Measurements from ENCODE around the gene MACO1.

MACO1 gene

GRCh38 chr1:25478633-25479032 lies 47.9 kb downstream of the MACO1 start:
- no peak overlapping the region for H3K9ac ChIP-seq (ENCODE audit: low read length)
- H2AFZ ChIP-seq (ENCODE audit: low read length) = no peak overlapping the region
- H3K4me1 ChIP-seq (ENCODE audit: insufficient read depth, low read length, severe bottlenecking) = peaks cover 12% of the 10 kb centered on the region
- H4K20me1 ChIP-seq (ENCODE audit: insufficient read depth, low read length) = no peaks in the 10 kb centered on the region
- H3K4me3 ChIP-seq (ENCODE audit: low read depth, low read length, poor library complexity, severe bottlenecking) = no peak overlapping the region
- no peaks in the 10 kb centered on the region for H3F3A ChIP-seq (ENCODE audit: insufficient read depth, low read length)
- H3K27me3 ChIP-seq (ENCODE audit: insufficient read depth, low read length) = no peaks in the 10 kb centered on the region
- no peaks in the 10 kb centered on the region for H3K9me2 ChIP-seq (ENCODE audit: low read depth, low read length)
- no peaks in the 10 kb centered on the region for H3K9me3 ChIP-seq (ENCODE audit: low read length)
- H3K79me2 ChIP-seq (ENCODE audit: insufficient read depth, low read length) = no peaks in the 10 kb centered on the region
- no peak overlapping the region for H3K4me2 ChIP-seq (ENCODE audit: low read length)
- H3K36me3 ChIP-seq (ENCODE audit: insufficient read depth, low read length) = peaks cover 13% of the 10 kb centered on the region; the same call in 1 of the 2 replicates
- no peak overlapping the region for H3K27ac ChIP-seq (ENCODE audit: low read depth, low read length, poor library complexity, severe bottlenecking)
- TF ChIP-seq CTCF (IDR thresholded peaks at IDR 0.05; ENCODE audit: low read length) (no peak), EZH2 (IDR thresholded peaks at IDR 0.05; ENCODE audit: borderline replicate concordance, low read length) (no peak)

GRCh38 chr1:25481625-25482024 lies 50.9 kb downstream of the MACO1 start:
- Histone ChIP-seq H3K9me2 (ENCODE audit: low read depth, low read length) (no peaks in the 10 kb centered on the region), H3K27me3 (ENCODE audit: insufficient read depth, low read length) (no peaks in the 10 kb centered on the region), H3K4me1 (ENCODE audit: insufficient read depth, low read length, severe bottlenecking) (peaks cover 14% of the 10 kb centered on the region), H3K9ac (ENCODE audit: low read length) (no peak overlapping the region), H2AFZ (ENCODE audit: low read length) (no peak overlapping the region), H3K27ac (ENCODE audit: low read depth, low read length, poor library complexity, severe bottlenecking) (no peak overlapping the region), H3K9me3 (ENCODE audit: low read length) (no peaks in the 10 kb centered on the region), H3F3A (ENCODE audit: insufficient read depth, low read length) (no peaks in the 10 kb centered on the region), H3K79me2 (ENCODE audit: insufficient read depth, low read length) (no peaks in the 10 kb centered on the region), H3K4me3 (ENCODE audit: low read depth, low read length, poor library complexity, severe bottlenecking) (no peak overlapping the region), H3K4me2 (ENCODE audit: low read length) (no peak overlapping the region), H3K36me3 (ENCODE audit: insufficient read depth, low read length) (peaks cover 13% of the 10 kb centered on the region; the same call in 1 of the 2 replicates), H4K20me1 (ENCODE audit: insufficient read depth, low read length) (no peaks in the 10 kb centered on the region)
- TF ChIP-seq EZH2 (IDR thresholded peaks at IDR 0.05; ENCODE audit: borderline replicate concordance, low read length) (no peak), CTCF (IDR thresholded peaks at IDR 0.05; ENCODE audit: low read length) (no peak)

GRCh38 chr1:25482211-25482610 lies 51.5 kb downstream of the MACO1 start:
- no peaks in the 10 kb centered on the region for H3F3A ChIP-seq (ENCODE audit: insufficient read depth, low read length)

More at GRCh38 chr1:25482211-25482610, 51.5 kb downstream of the MACO1 start:
- Histone ChIP-seq H3K27me3 (ENCODE audit: insufficient read depth, low read length) (no peaks in the 10 kb centered on the region), H3K27ac (ENCODE audit: low read depth, low read length, poor library complexity, severe bottlenecking) (no peak overlapping the region), H3K4me1 (ENCODE audit: insufficient read depth, low read length, severe bottlenecking) (peaks cover 14% of the 10 kb centered on the region), H2AFZ (ENCODE audit: low read length) (no peak overlapping the region), H3K9ac (ENCODE audit: low read length) (no peak overlapping the region), H3K36me3 (ENCODE audit: insufficient read depth, low read length) (peaks cover 19% of the 10 kb centered on the region; the same call in 1 of the 2 replicates), H3K4me3 (ENCODE audit: low read depth, low read length, poor library complexity, severe bottlenecking) (no peak overlapping the region), H3K9me3 (ENCODE audit: low read length) (no peaks in the 10 kb centered on the region), H3K79me2 (ENCODE audit: insufficient read depth, low read length) (no peaks in the 10 kb centered on the region), H3K9me2 (ENCODE audit: low read depth, low read length) (no peaks in the 10 kb centered on the region), H4K20me1 (ENCODE audit: insufficient read depth, low read length) (no peaks in the 10 kb centered on the region), H3K4me2 (ENCODE audit: low read length) (no peak overlapping the region)
- TF ChIP-seq EZH2 (IDR thresholded peaks at IDR 0.05; ENCODE audit: borderline replicate concordance, low read length) (no peak), CTCF (IDR thresholded peaks at IDR 0.05; ENCODE audit: low read length) (no peak)
